Measurements from ENCODE around the gene RBBP8NL. TPM values are rescaled to one million over a fixed set of nuclear protein-coding genes. Genes with fewer than 3 reads are reported as not detected.

Gene RBBP8NL
- polyA plus RNA-seq, 3 donors: not detected

- H3K4me2 ChIP-seq (replicated peaks; ENCODE audit: extremely low read depth, low read length, poor library complexity, severe bottlenecking): no peak overlapping the region
- H3K9me3 ChIP-seq (replicated peaks in 1 of 2; ENCODE audit: control insufficient read depth in 1 of 2, insufficient read depth in 1 of 2, low read length in 2 of 2): no peaks in the 10 kb centered on the region
- no peak for TF ChIP-seq CTCF (IDR thresholded peaks at IDR 0.05)
- peaks cover 4 to 9% (median 7%) of the 10 kb centered on the region in 3 donors for H3K27me3 Mint-ChIP-seq (ENCODE audit: low read depth in 3 of 3)
- H3K4me3 Mint-ChIP-seq: no peak overlapping the region
- no peak overlapping the region for H3K27ac Mint-ChIP-seq
- H3K27ac ChIP-seq (ENCODE audit: low read depth in 1 of 2, low read length in 2 of 2): no peak overlapping the region
- no peak for DNase-seq
- WGBS (ENCODE audit: insufficient coverage): 89% methylated on average over 20 of the region's 20 CpGs
- H4K20me1 ChIP-seq (ENCODE audit: insufficient read depth, low read length): no peaks in the 10 kb centered on the region
- intact Hi-C loops (cut with micrococcal nuclease): no loop called here
- no peak overlapping the region for H3K9ac ChIP-seq (ENCODE audit: insufficient read depth, low read length, poor library complexity, severe bottlenecking)
- no peaks in the 10 kb centered on the region for H3K36me3 Mint-ChIP-seq
- H3K36me3 ChIP-seq (replicated peaks in 1 of 2; ENCODE audit: control insufficient read depth in 1 of 2, insufficient read depth in 2 of 2, low read length in 2 of 2): no peaks in the 10 kb centered on the region
- H3K79me2 ChIP-seq (ENCODE audit: insufficient read depth, low read length): no peaks in the 10 kb centered on the region
- no peaks in the 10 kb centered on the region for H3K4me1 ChIP-seq (ENCODE audit: control insufficient read depth in 1 of 2, insufficient read depth in 2 of 2, low read length in 2 of 2)
- H3K27me3 ChIP-seq (ENCODE audit: control insufficient read depth in 2 of 2, insufficient read depth in 2 of 2, low read length in 2 of 2): no peaks in the 10 kb centered on the region
- no peaks in the 10 kb centered on the region for H3K4me1 Mint-ChIP-seq
- H3K9me3 Mint-ChIP-seq: no peaks in the 10 kb centered on the region
- no peak overlapping the region for H2AFZ ChIP-seq (ENCODE audit: insufficient read depth, low read depth, low read length, poor library complexity, severe bottlenecking)
- H3K4me3 ChIP-seq (replicated peaks in 1 of 3; ENCODE audit: low read depth in 2 of 3, low read length in 3 of 3): no peak overlapping the region
These were observed 30.5 kb upstream of the RBBP8NL start for GRCh38 chr20:62457831-62458230.

- no peaks in the 10 kb centered on the region for H3K27me3 ChIP-seq (ENCODE audit: control insufficient read depth in 2 of 2, insufficient read depth in 2 of 2, low read length in 2 of 2)
- H3K4me3 Mint-ChIP-seq: no peak overlapping the region
- H3K4me2 ChIP-seq (replicated peaks; ENCODE audit: extremely low read depth, low read length, poor library complexity, severe bottlenecking): no peak overlapping the region
- no peak for TF ChIP-seq CTCF (IDR thresholded peaks at IDR 0.05)
- intact Hi-C loops (cut with micrococcal nuclease): no loop called here
- H3K27ac ChIP-seq (ENCODE audit: low read depth in 1 of 2, low read length in 2 of 2): no peak overlapping the region
- H3K4me1 ChIP-seq (ENCODE audit: control insufficient read depth in 1 of 2, insufficient read depth in 2 of 2, low read length in 2 of 2): no peaks in the 10 kb centered on the region
- H2AFZ ChIP-seq (ENCODE audit: insufficient read depth, low read depth, low read length, poor library complexity, severe bottlenecking): no peak overlapping the region
- no peaks in the 10 kb centered on the region for H3K9me3 ChIP-seq (replicated peaks in 1 of 2; ENCODE audit: control insufficient read depth in 1 of 2, insufficient read depth in 1 of 2, low read length in 2 of 2)
- no peaks in the 10 kb centered on the region for H3K79me2 ChIP-seq (ENCODE audit: insufficient read depth, low read length)
- H3K9ac ChIP-seq (ENCODE audit: insufficient read depth, low read length, poor library complexity, severe bottlenecking): no peak overlapping the region
- H3K27ac Mint-ChIP-seq: no peak overlapping the region
- no peaks in the 10 kb centered on the region for H3K36me3 Mint-ChIP-seq
- WGBS (ENCODE audit: insufficient coverage): 97% methylated on average over 15 of the region's 17 CpGs
- no peaks in the 10 kb centered on the region for H4K20me1 ChIP-seq (ENCODE audit: insufficient read depth, low read length)
- H3K4me3 ChIP-seq (replicated peaks in 1 of 3; ENCODE audit: low read depth in 2 of 3, low read length in 3 of 3): no peak overlapping the region
- H3K4me1 Mint-ChIP-seq: no peaks in the 10 kb centered on the region
- peaks cover 4 to 9% (median 7%) of the 10 kb centered on the region in 3 donors for H3K27me3 Mint-ChIP-seq (ENCODE audit: low read depth in 3 of 3)
- no peak for DNase-seq
- no peaks in the 10 kb centered on the region for H3K36me3 ChIP-seq (replicated peaks in 1 of 2; ENCODE audit: control insufficient read depth in 1 of 2, insufficient read depth in 2 of 2, low read length in 2 of 2)
- H3K9me3 Mint-ChIP-seq: no peaks in the 10 kb centered on the region
These were observed 29.8 kb upstream of the RBBP8NL start for GRCh38 chr20:62457098-62457497.
